IPS DF 19.7 (cell line): ENCODE results near the gene DET1.
"Not testable (repeated sequence)": the region's sequence is repeated elsewhere in the genome, so short reads cannot be mapped to it uniquely, and the experiment has no call there.

Experiments used
- DNase-seq: peaks from one replicate; pipeline ENCODE4 v3.0.0-alpha.2; 2013; ENCODE audit warnings: low read depth, low spot score

The DET1 gene

DNA sequence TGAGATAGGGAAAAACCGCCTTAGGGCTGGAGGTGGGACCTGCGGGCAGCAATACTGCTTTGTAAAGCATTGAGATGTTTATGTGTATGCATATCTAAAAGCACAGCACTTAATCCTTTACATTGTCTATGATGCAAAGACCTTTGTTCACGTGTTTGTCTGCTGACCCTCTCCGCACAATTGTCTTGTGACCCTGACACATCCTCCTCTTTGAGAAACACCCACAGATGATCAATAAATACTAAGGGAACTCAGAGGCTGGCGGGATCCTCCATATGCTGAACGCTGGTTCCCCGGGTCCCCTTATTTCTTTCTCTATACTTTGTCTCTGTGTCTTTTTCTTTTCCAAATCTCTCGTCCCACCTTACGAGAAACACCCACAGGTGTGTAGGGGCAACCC lies 5.4 kb downstream of the DET1 start:
- not testable (repeated sequence) for DNase-seq

- DNase-seq, result not testable (repeated sequence)
These were observed 6.1 kb downstream of the DET1 start for GRCh38 chr15:88540350-88540749.

DNA sequence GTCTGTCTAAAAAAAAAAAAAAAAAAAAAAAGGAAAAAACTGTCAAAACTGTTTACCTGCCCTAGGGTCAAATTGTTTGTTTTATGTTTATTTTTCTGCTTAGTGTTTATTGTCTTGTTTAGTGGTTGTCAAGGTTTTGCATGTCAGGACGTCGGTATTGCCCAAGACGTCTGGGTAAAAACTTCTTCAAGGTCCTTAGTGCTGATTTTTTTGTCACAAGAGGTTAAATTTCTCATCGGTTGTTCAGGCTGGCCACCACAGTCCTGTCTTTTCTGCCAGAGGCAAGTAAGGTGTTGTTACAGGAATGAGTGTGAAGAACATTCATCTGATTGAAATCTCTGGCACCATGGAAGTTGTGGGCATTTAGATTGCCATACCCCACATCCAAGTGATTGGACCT lies 7.0 kb downstream of the DET1 start:
- DNase-seq, result no peak

DNA sequence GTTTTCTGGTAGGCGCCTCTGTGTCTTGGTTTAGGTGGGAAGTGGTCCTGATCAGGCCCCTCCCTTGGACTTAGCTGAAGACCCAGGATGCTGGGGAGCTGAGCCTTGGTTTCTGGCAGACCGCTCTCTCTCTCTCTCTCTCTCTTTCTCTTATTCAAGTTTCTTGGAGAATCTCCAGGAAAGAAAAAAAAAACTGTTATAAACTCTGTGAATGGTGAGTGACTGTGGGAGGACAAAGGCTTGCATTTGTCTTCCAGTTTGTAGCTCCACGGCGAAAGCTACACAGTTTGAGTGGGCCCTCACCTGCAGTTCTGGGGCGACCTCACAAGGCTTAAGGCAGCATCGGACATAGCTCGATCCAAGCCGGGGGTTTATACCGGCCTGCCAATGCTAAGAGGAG lies 7.5 kb downstream of the DET1 start:
- DNase-seq, result no peak

DNA sequence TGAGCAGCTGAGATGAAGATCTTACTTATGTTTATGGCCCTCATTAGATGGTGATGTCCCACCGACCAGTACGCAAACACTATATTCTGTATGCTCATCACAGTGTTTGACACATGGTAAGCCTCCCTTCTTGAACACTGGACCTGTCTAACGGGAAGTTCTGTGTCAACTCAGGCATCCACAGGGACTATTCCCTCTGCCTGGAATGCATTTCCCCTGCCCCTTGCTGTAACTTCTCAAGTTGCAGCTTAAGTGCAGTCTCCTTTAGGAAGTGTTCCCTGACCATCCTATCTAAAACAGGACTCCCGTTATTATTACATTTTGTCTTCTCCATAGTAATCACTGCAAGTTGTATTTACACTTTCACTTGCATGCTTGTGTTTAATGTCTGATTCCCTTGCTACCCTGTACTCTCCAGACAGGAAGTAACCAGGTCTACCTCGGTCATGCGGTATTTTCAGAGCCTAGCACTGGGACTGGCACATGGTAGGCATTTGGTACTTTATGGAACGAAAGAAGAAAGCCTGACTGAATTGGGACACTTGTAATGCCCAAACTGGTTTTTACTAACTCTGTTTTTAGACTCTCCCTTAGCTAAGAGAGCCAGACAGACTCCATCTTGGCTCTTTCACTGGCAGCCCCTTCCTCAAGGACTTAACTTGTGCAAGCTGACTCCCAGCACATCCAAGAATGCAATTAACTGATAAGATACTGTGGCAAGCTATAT lies 8.7 kb downstream of the DET1 start:
- no peak for DNase-seq

DNA sequence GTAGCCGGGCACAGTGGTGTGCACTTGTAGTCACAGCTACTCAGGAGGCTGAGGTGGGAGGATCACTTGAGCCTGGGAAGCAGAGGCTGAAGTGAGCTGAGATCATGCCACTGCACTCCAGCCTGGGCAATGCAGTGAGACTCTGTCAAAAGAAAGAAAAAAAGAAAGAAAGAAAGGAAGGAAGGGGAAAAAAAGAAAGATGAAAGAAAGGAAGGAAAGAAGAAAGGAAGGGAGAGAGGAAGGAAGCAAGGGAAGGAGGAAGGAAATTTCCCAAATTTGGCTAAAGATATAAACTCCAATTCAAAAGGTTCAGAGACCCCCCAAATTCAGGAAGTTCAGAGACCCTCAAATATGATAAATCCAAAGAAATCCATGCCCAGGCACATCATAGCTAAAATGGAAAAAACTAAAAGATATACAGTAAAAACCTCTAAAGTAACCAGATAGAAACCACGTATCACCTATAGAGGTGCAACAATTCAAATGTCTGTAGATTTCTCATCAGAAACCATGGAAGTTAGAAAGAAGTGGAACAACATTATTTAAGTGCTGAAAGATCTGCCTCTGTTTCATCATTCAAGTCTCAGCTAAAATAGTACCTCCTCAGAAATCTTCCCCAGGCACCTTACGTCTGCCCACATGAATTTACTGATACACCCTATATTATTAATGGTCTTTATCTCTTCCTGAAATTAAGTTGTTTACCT lies 10.7 kb downstream of the DET1 start:
- DNase-seq, result no peak

DNA sequence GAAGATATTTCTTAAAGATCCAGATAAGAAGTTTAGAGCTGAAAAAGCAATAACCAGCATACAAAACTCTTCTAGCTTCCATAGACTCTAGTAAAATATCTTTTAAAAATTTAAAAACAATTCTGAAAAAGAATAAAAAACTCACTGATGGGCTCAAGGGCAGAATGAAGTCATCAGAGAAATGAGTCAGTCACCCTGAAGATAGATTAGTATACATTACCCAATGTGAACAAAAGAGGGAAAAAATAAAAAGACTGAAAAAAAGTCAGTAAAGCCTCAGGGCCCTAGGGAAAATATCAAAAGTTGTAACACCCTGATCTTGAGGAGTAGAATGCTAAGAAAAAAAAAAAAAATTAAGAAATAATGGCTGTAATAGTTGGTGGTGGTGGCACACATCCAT lies 11.4 kb downstream of the DET1 start:
- no peak for DNase-seq

- DNase-seq, result no peak
These were observed 13.1 kb downstream of the DET1 start for GRCh38 chr15:88533376-88533775.

- no peak for DNase-seq
These were observed 17.4 kb downstream of the DET1 start for GRCh38 chr15:88529021-88529630.

DNA sequence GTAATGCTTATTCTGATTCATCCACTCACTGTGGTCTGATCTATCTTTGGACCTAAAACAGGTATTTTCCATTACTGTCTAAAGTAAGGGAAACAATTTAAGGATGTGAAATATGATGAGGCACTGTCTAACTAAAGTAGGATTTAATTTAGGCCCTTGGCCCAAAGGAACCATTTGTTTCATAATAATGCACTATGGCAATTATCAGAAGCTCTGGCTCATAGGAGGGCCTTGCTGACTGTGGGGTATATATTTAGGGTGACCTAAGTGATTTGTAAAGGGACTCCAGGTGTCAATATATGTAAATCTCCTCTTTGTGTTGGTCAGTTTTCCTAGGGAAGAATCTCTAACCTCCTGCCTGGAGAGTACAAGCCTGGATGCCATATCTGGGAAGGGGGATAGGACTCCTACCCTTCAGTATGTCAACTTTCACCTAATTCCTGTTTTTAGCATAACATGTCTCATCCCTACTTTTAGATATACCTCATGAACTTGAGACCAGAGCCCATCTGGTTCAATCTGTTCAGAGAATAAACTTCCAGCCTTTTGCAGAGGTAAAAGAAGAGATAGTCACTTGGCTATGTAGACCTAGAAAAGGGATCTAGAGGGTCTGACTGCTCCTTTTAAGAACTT lies 20.1 kb downstream of the DET1 start:
- no peak for DNase-seq

GRCh38 chr15:88525418-88525817 lies 21.1 kb downstream of the DET1 start:
- no peak for DNase-seq

GRCh38 chr15:88524094-88524493 lies 22.4 kb downstream of the DET1 start:
- not testable (repeated sequence) for DNase-seq

- no peak for DNase-seq
These were observed 27.6 kb downstream of the DET1 start for GRCh38 chr15:88518903-88519302.

DNA sequence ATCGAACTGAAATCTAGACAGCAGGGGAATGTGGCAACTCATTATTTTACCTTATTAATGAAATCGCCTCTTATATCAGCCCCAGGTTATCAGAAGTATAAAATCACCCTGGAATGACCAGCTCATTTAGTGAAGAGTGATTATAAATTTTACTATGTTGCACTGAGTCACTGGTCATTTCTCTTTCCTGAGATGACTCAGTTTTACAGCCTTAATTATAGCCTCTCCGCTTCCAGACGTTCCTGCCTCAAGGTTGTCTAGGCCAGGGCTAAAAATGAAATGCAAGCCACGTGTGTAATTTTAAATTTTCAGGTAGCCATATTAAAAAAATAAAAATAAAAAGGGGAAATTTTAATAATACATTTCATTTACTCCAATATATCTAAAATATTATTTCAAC lies 33.3 kb downstream of the DET1 start:
- DNase-seq, result no peak

DNA sequence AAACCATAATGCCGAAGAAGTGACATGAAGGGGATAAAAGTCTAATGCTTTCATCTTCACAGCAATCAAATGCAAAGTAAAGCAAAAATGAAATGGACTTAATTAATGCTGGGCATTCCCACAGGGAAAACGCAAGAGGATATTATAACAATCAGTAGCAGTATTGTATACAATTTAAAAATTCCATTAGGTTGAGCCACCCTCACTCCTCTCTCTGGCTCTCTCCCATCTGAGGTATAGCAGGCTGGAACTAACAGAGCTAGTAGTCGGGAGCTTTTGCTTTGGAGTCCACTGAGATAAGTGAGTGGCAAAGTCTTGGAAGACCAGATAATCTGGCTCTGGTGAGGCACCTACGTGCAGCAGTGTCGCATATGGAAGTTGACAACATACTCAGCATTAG lies 33.9 kb downstream of the DET1 start:
- no peak for DNase-seq

DNA sequence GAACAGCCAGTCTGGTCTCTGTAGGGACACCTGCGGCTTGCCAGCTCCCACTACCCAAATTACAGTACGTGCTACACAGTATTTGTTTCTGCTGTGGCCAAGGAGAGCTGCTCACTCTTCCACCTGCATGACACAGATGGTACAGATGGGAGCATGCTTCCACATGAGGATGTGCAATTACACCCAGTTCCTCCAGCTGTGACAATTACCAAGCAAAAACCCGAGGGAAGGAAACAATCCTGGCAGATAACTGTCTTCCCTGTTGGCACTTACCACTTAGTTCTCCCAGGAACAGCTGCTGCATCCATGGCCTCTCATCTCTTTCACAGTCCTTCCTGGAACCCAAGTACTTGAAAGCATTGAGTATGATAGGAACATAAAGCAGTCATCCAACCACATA lies 34.4 kb downstream of the DET1 start:
- DNase-seq, result no peak

- DNase-seq, result no peak
These were observed 35.3 kb downstream of the DET1 start for GRCh38 chr15:88511161-88511560.

GRCh38 chr15:88509964-88510363 lies 36.5 kb downstream of the DET1 start:
- DNase-seq, result no peak

GRCh38 chr15:88509321-88509720 lies 37.2 kb downstream of the DET1 start:
- DNase-seq, result no peak

DNA sequence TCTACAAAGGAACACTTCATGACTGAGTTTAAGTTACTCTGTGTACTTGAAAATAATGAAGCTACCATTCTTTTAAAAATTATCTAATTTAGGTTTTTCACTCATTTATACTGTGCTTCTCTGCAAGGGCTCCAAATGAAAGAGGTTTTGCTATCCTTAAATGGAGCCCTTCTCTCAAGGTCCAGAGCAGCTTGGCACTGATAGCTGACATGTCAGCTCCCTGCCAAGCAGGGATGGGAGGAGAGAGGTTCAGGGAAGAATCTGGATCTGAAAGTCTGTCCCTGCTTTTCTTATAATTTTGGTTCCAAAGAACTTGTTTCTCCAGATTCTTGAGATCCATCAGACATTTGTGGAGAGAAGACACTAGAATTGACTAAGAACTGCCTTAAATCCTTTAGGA lies 39.9 kb downstream of the DET1 start:
- DNase-seq, result no peak

DNA sequence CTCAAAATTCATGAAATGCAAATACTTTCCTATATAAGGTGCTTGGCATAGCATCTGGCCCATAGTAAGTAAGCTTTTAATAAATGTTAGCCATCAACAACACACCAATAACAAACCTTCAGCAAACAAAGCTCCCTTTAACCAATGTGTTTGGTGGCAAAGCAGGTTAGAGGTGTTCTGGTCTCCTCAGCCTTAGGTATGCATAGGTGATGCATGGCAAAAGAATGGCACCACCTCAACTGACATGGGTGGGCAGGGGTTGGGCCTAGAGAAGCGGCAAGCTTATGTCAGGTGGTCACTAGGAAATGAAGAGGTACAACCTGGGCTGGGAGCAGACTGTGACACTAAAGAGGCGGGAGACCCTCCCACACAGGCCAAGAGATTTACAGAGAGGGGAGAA lies 40.8 kb downstream of the DET1 start:
- DNase-seq, result no peak

DNA sequence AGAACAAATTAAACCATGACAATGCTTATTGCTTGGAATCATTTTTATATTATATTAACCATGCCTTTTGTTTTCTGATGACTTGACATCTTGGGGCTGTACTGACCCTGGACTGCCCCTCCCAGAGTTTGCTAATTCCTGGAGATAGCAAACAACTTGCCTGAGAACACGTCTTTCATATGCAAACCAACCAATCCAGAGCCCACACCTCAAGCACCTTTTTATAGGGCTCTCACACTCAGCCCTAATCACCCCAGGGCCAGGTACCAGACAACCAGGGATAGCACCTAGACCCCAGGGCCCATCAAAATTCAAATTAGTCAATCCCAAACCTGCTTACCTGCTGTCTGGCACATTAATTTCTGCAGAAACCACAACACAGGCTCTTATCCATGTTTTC lies 42.0 kb downstream of the DET1 start:
- DNase-seq, result no peak

DNA sequence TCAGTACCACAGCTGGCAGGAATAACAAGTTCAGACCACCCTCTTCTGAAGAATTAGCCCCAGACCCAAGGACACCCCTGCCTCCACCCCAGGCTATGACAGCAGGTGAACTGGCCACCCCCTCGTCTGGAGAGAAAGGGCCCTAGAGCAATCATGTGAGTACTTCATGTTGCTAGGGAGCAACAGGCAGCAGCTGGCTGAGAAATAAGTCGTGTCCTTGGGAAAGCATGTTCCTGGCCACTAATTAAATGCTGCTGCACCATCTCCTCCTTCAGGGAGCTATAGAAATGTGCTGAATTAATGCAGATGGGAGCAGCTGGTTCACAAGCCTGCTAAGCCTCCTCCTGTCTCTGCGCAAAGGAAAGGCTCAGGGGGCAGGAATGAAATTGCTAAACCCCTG lies 47.5 kb downstream of the DET1 start:
- DNase-seq, result no peak
